Transverse colon (tissue), 4 donors: Measurements from ENCODE around the gene RASGRP1. TPM values are rescaled to one million over a fixed set of nuclear protein-coding genes. Genes with fewer than 3 reads are reported as not detected.

Experiments
- DNase-seq: peaks from one replicate; pipeline ENCODE4 v3.0.0-alpha.2; 2019
- H3K27ac ChIP-seq, 4 donors: fragments of 200-600 bp; sonication (generic); 2 replicates each; pipeline ENCODE4 v1.5.1; 2016 to 2018; ENCODE audit warnings: inconsistent platforms in 4 of 4
- H3K27me3 ChIP-seq: fragments of 200-600 bp; sonication (generic); 2 replicates; pipeline ENCODE4 v1.5.1; 2017; ENCODE audit warnings: inconsistent platforms
- H3K36me3 ChIP-seq, 4 donors: fragments of 200-600 bp; sonication (generic); 2 replicates each; pipeline ENCODE4 v1.5.1; 2017 to 2019; ENCODE audit warnings: inconsistent platforms in 4 of 4
- H3K4me1 ChIP-seq, 4 donors: fragments of 200-600 bp; sonication (generic); 2 replicates each; pipeline ENCODE4 v1.5.1; 2017 to 2020; ENCODE audit warnings: inconsistent platforms in 4 of 4
- H3K4me3 ChIP-seq, 4 donors: fragments of 200-600 bp; sonication (generic); 1 replicate in 1 of 4; 2 replicates in 3 of 4; pipeline versions ENCODE4 v1.5.1 to v1.6.1; 2017 to 2019; ENCODE audit warnings: inconsistent platforms in 4 of 4
- H3K9me3 ChIP-seq, 2 donors: fragments of 200-600 bp; sonication (generic); 2 replicates each; pipeline ENCODE4 v1.5.1; 2017 to 2019; ENCODE audit warnings: inconsistent platforms in 2 of 2
- CTCF ChIP-seq, 5 experiments: fragments of 200-600 bp in 3 of 5; fragments of 450-650 bp in 2 of 5; sonication (generic) in 3 of 5; IDR thresholded peaks; 1 replicate in 2 of 5; 2 replicates in 3 of 5; pipeline ENCODE4 v1.5.1; 2016 to 2017; ENCODE audit warnings: antibody characterized with exemption in 5 of 5, inconsistent platforms in 3 of 5, mild to moderate bottlenecking in 2 of 5, moderate library complexity in 1 of 5
- EP300 ChIP-seq: sonication (generic); formaldehyde crosslinking; IDR thresholded peaks from one replicate; pipeline ENCODE4 v1.6.1; 2017; ENCODE audit warnings: antibody characterized with exemption, low read depth
- POLR2A ChIP-seq: fragments of 450-650 bp; IDR thresholded peaks from one replicate; pipeline ENCODE4 v1.6.1; 2016; ENCODE audit warnings: antibody characterized with exemption, mild to moderate bottlenecking, moderate library complexity
- POLR2AphosphoS5 ChIP-seq, 3 donors: sonication (generic); formaldehyde crosslinking; IDR thresholded peaks; one replicate each; pipeline ENCODE4 v1.6.1; 2016; ENCODE audit warnings: antibody characterized with exemption in 3 of 3
- WGBS, 2 donors: methylation state at CpG; one replicate each; pipeline ENCODE4 v1.1.5; 2018; ENCODE audit warnings: low coverage in 1 of 2; 5-methylcytosine and 5-hydroxymethylcytosine counted together
- in situ Hi-C, 4 donors: fragments of 200-750 bp; cut with MboI; loops; one replicate each; pipeline versions ENCODE4 v1.15.0 to v1.15.1; 2017; ENCODE audit warnings: low sequenced_read_pairs in 3 of 4, low pct_ligation_motif_present in 1 of 4, low pct_unique_long_range_greater_than_20kb in 1 of 4
- intact Hi-C: fragments of 100-400 bp; cut with DNase I; formaldehyde crosslinking; loops from one replicate; pipeline ENCODE4 v1.15.1; 2023; ENCODE audit warnings: low total_unique reads
- total RNA-seq, 4 donors: library from RNA; depleted of rRNA; stranded (reverse); fragments of >200 nt; gene quantifications; one replicate each; pipeline ENCODE4 v1.1.0, GENCODE V29; 2016

The RASGRP1 gene
- total RNA-seq, 4 donors from 2014 or later, result 0.40 to 10.8 (median 2.3) TPM

- Histone ChIP-seq H3K27me3 (no peaks in the 10 kb centered on the region), H3K27ac (no peak overlapping the region), H3K36me3 (no peaks in the 10 kb centered on the region), H3K9me3 (no peaks in the 10 kb centered on the region), H3K4me1 (peaks cover 0 to 12% (median 0%) of the 10 kb centered on the region in 4 donors), H3K4me3 (no peak overlapping the region)
- WGBS, 2 donors, result 51 to 54% methylated on average over 2 of the region's 2 CpGs
- no peak for DNase-seq
- in situ Hi-C loops, result loop anchor here in 2 of 4 donors (10.0 to 25.0 kb wide), 2 partner anchors 198 to 200 kb away; no protein-coding TSS in a partner anchor
- TF ChIP-seq POLR2A (no peak), POLR2AphosphoS5 (IDR thresholded peaks at IDR 0.05) (no peak), CTCF (IDR thresholded peaks at IDR 0.05) (no peak), EP300 (no peak)
- intact Hi-C loops, result no loop called here
These were observed 77.7 kb downstream of the RASGRP1 start for GRCh38 chr15:38486936-38487335.

- no peak overlapping the region for H3K27ac ChIP-seq
- intact Hi-C loops (no loop called here), in situ Hi-C loops (loop anchor here in 2 of 4 donors (10.0 to 25.0 kb wide), 2 partner anchors 202 to 205 kb away; no protein-coding TSS in a partner anchor)
- no peaks in the 10 kb centered on the region for H3K9me3 ChIP-seq
- H3K27me3 ChIP-seq, result no peaks in the 10 kb centered on the region
- H3K36me3 ChIP-seq, result peaks cover 0 to 4% (median 0%) of the 10 kb centered on the region in 4 donors
- H3K4me1 ChIP-seq, result peaks cover 0 to 25% (median 0%) of the 10 kb centered on the region in 4 donors
- H3K4me3 ChIP-seq, result no peak overlapping the region
- no peak for DNase-seq
- TF ChIP-seq CTCF (IDR thresholded peaks at IDR 0.05), result no peak
- TF ChIP-seq EP300, result no peak
- no peak for TF ChIP-seq POLR2AphosphoS5 (IDR thresholded peaks at IDR 0.05)
- no peak for TF ChIP-seq POLR2A
These were observed 82.0 kb downstream of the RASGRP1 start for GRCh38 chr15:38482572-38482971.

GRCh38 chr15:38481761-38482160 lies 82.9 kb downstream of the RASGRP1 start:
- TF ChIP-seq CTCF (IDR thresholded peaks at IDR 0.05) (no peak), EP300 (no peak), POLR2AphosphoS5 (IDR thresholded peaks at IDR 0.05) (no peak), POLR2A (no peak)
- Histone ChIP-seq H3K4me1 (peaks cover 0 to 25% (median 0%) of the 10 kb centered on the region in 4 donors), H3K36me3 (peaks cover 0 to 8% (median 2%) of the 10 kb centered on the region in 4 donors), H3K9me3 (no peaks in the 10 kb centered on the region), H3K27me3 (no peaks in the 10 kb centered on the region), H3K27ac (peak overlapping the region in 1 of 4 donors; percentile 6), H3K4me3 (no peak overlapping the region)
- intact Hi-C loops (no loop called here), in situ Hi-C loops (loop anchor here in 2 of 4 donors (10.0 to 25.0 kb wide), 2 partner anchors 203 to 206 kb away; no protein-coding TSS in a partner anchor)
- WGBS, 2 donors, result 74 to 82% methylated on average over 3 of the region's 3 CpGs
- no peak for DNase-seq

GRCh38 chr15:38481113-38481512 lies 83.5 kb downstream of the RASGRP1 start:
- H3K27me3 ChIP-seq, result no peaks in the 10 kb centered on the region
- H3K4me1 ChIP-seq, result peaks cover 0 to 25% (median 0%) of the 10 kb centered on the region in 4 donors
- H3K9me3 ChIP-seq, result no peaks in the 10 kb centered on the region
- H3K27ac ChIP-seq, result no peak overlapping the region
- TF ChIP-seq POLR2AphosphoS5 (IDR thresholded peaks at IDR 0.05) (no peak), POLR2A (no peak), CTCF (IDR thresholded peaks at IDR 0.05) (no peak), EP300 (no peak)
- WGBS, 2 donors, result 92 to 94% methylated on average over 5 of the region's 5 CpGs
- H3K4me3 ChIP-seq, result no peak overlapping the region
- in situ Hi-C loops (loop anchor here in 2 of 4 donors (10.0 to 25.0 kb wide), 2 partner anchors 204 to 206 kb away; no protein-coding TSS in a partner anchor), intact Hi-C loops (no loop called here)
- peaks cover 0 to 12% (median 2%) of the 10 kb centered on the region in 4 donors for H3K36me3 ChIP-seq
- DNase-seq, result no peak
